Heart left ventricle (tissue), 13 donors: ENCODE results near the gene ZMAT3.

Source experiments
- POLR2A ChIP-seq, 2 donors: fragments of 450-650 bp; IDR thresholded peaks; one replicate each; pipeline ENCODE4 v1.6.1; 2017; ENCODE audit warnings: antibody characterized with exemption in 2 of 2, mild to moderate bottlenecking in 2 of 2, moderate library complexity in 2 of 2
- TF ChIP-seq, protein P1 (sequence below), 12 donors: fragments of 200-600 bp; sonication (generic) in 4 of 12; IDR thresholded peaks; one replicate each; pipeline versions ENCODE4 v1.5.0 to v1.8.0; 2018 to 2022; ENCODE audit warnings: antibody characterized with exemption in 12 of 12, mild to moderate bottlenecking in 5 of 12
- donor health status: ischemic (EF 13 %, LVEDD 7.1; RV severe dilation, severe dysfunction).
- donor health status: DM: no; HTN: yes; CAD: no.
- donor health status: DM: no; HTN: no; CAD: no.
- donor health status: ischemic (EF 25% LVEDD 6.9; RV normal size, moderate dysfunction).
- donor health status: ischemic (EF 25% LVEDD 5.7; RV mildly dilated, moderate dysfunction).
- donor health status: ischemic (EF 35%, LVEDD 5.7; RV mildly dilated, moderate dysfunction).
- donor health status: nonischemic (EF 11% LVEDD 7.7; RV severe dilation, severe dysfunction).
- donor health status: DM: yes; HTN: yes; CAD: no.
- donor health status: PGD.
- donor health status: ischemic (EF 29% LVEDD 5.4; RV normal size, mild dysfunction).
- donor health status: nonischemic (EF 23%, LVEDD 6.1; RV moderate dilation, normal function).

GRCh38 chr3:178990293-178990692 is 81.3 kb downstream of the ZMAT3 start:
- TF ChIP-seq, protein P1, sequence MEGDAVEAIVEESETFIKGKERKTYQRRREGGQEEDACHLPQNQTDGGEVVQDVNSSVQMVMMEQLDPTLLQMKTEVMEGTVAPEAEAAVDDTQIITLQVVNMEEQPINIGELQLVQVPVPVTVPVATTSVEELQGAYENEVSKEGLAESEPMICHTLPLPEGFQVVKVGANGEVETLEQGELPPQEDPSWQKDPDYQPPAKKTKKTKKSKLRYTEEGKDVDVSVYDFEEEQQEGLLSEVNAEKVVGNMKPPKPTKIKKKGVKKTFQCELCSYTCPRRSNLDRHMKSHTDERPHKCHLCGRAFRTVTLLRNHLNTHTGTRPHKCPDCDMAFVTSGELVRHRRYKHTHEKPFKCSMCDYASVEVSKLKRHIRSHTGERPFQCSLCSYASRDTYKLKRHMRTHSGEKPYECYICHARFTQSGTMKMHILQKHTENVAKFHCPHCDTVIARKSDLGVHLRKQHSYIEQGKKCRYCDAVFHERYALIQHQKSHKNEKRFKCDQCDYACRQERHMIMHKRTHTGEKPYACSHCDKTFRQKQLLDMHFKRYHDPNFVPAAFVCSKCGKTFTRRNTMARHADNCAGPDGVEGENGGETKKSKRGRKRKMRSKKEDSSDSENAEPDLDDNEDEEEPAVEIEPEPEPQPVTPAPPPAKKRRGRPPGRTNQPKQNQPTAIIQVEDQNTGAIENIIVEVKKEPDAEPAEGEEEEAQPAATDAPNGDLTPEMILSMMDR (IDR thresholded peaks at IDR 0.05) = no peak
- no peak for TF ChIP-seq POLR2A (IDR thresholded peaks at IDR 0.05)
